GM06990 (cell line): ENCODE results near the gene CKAP2L.

Experiments used
- DNase-seq: peaks from one replicate; pipeline ENCODE4 v3.0.0-alpha.2; 2011; ENCODE audit not compliant: insufficient read length; ENCODE audit errors: extremely low read depth
- H3K27me3 ChIP-seq: replicated peaks from 2 replicates; pipeline ENCODE4 v1.6.0; 2011; ENCODE audit warnings: low read length; ENCODE audit not compliant: control insufficient read depth, insufficient read depth
- H3K36me3 ChIP-seq: 2 replicates; pipeline ENCODE4 v1.5.1; 2011; ENCODE audit warnings: low read length; ENCODE audit not compliant: control insufficient read depth, insufficient read depth
- H3K4me3 ChIP-seq: replicated peaks from 2 replicates; pipeline ENCODE4 v1.5.1; 2011; ENCODE audit warnings: low read depth, mild to moderate bottlenecking, control low read depth, low read length
- CTCF ChIP-seq: IDR thresholded peaks from 2 replicates; pipeline ENCODE4 v1.5.1; 2011; ENCODE audit warnings: low read length, control low read depth, mild to moderate bottlenecking, inconsistent platforms; ENCODE audit not compliant: insufficient read depth, poor library complexity, severe bottlenecking

Gene CKAP2L

GRCh38 chr2:112798979-112799975, 34.9 kb upstream of the CKAP2L start:
- H3K36me3 ChIP-seq = no peaks in the 10 kb centered on the region
- no peak for TF ChIP-seq CTCF
- no peak for DNase-seq
- no peak overlapping the region for H3K4me3 ChIP-seq
- no peaks in the 10 kb centered on the region for H3K27me3 ChIP-seq

- H3K27me3 ChIP-seq = no peaks in the 10 kb centered on the region
- no peaks in the 10 kb centered on the region for H3K36me3 ChIP-seq
- no peak for TF ChIP-seq CTCF
- no peak overlapping the region for H3K4me3 ChIP-seq
- no peak for DNase-seq
Measured at GRCh38 chr2:112796486-112796885, 32.1 kb upstream of the CKAP2L start.

- DNase-seq = no peak
- no peak for TF ChIP-seq CTCF
- H3K36me3 ChIP-seq = no peaks in the 10 kb centered on the region
Measured at GRCh38 chr2:112795774-112796173, 31.4 kb upstream of the CKAP2L start.

DNA sequence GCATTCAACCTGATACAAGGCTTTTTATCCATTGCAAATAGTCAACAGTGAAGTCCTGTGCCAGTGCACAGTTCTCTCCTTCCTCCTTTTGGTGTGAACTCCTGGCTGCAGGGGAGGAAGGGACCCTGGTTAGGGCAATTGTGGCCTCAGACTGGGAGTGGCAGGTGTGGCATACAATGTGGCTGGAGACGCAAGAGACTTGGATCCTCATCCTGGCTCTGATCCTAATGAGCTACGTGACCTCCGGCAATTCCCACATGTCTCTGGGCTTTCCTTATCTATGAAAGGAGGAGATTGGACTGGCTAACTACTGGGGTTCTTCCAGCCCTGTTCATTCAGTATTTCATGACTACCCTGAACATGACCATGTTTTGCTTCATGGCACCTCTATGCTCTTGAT, 30.4 kb upstream of the CKAP2L start:
- Histone ChIP-seq H3K36me3 (no peaks in the 10 kb centered on the region), H3K4me3 (no peak overlapping the region)
- no peak for DNase-seq

More at GRCh38 chr2:112795774-112796173, 31.4 kb upstream of the CKAP2L start:
- H3K27me3 ChIP-seq = no peaks in the 10 kb centered on the region
- H3K4me3 ChIP-seq = no peak overlapping the region

GRCh38 chr2:112794131-112794733, 29.8 kb upstream of the CKAP2L start:
- no peak overlapping the region for H3K4me3 ChIP-seq
- H3K27me3 ChIP-seq = no peaks in the 10 kb centered on the region
- DNase-seq = peak; percentile 38
- no peak for TF ChIP-seq CTCF
- no peaks in the 10 kb centered on the region for H3K36me3 ChIP-seq

More for the DNA sequence above, 30.4 kb upstream of the CKAP2L start:
- TF ChIP-seq CTCF = no peak
- H3K27me3 ChIP-seq = no peaks in the 10 kb centered on the region
